OCI-LY3 (cell line): ENCODE measurements around the gene DCC.

ENCODE experiments used
- H2AFZ ChIP-seq: fragments of 200-600, 300-600 bp; shearing (Covaris generic); 2 replicates; pipeline ENCODE4 v1.6.0; 2014; ENCODE audit warnings: antibody characterized with exemption, low read depth, low read length
- H3K27ac ChIP-seq: fragments of 200-600, 300-600 bp; sonication (generic); 2 replicates; pipeline ENCODE4 v1.5.1; 2014; ENCODE audit warnings: mild to moderate bottlenecking, low read length, moderate library complexity, mixed read lengths
- H3K27me3 ChIP-seq: fragments of 200-600, 300-600 bp; sonication (generic); 2 replicates; pipeline ENCODE4 v1.6.1; 2014; ENCODE audit warnings: low read depth, low read length, mixed read lengths
- H3K36me3 ChIP-seq: fragments of 200-600, 300-600 bp; sonication (generic); replicated peaks from 2 replicates; pipeline ENCODE3; 2014; ENCODE audit warnings: low read depth, low read length, mixed read lengths
- H3K4me1 ChIP-seq: fragments of 300-600, 200-600 bp; sonication (generic); 2 replicates; pipeline ENCODE4 v1.6.1; 2014; ENCODE audit warnings: low read length, mixed read lengths
- H3K4me2 ChIP-seq: fragments of 200-600, 300-600 bp; sonication (generic); 2 replicates; pipeline ENCODE4 v1.6.1; 2014; ENCODE audit warnings: low read length, mixed read lengths
- H3K4me3 ChIP-seq: fragments of 300-600, 200-600 bp; sonication (generic); 2 replicates; pipeline ENCODE4 v1.5.1; 2014; ENCODE audit warnings: antibody characterized with exemption, mild to moderate bottlenecking, low read length, moderate library complexity
- H3K79me2 ChIP-seq: fragments of 300-600, 200-600 bp; shearing (Covaris generic); 2 replicates; pipeline ENCODE4 v1.6.1; 2014; ENCODE audit warnings: mild to moderate bottlenecking, low read length, mixed read lengths
- H3K9ac ChIP-seq: fragments of 300-600, 200-600 bp; shearing (Covaris generic); 2 replicates; pipeline ENCODE4 v1.6.0; 2014; ENCODE audit warnings: mild to moderate bottlenecking, low read length, moderate library complexity
- H3K9me3 ChIP-seq: fragments of 200-600, 300-600 bp; shearing (Covaris generic); 2 replicates; pipeline ENCODE4 v1.6.1; 2014; ENCODE audit warnings: low read length, mixed read lengths; ENCODE audit not compliant: insufficient read depth
- H4K20me1 ChIP-seq: fragments of 200-600, 300-600 bp; sonication (generic); 2 replicates; pipeline ENCODE4 v1.6.1; 2016; ENCODE audit warnings: low read length, mixed read lengths; ENCODE audit not compliant: insufficient read depth
- EZH2phosphoT487 ChIP-seq: fragments of 200-600 bp; shearing (Covaris generic); IDR thresholded peaks from 2 replicates; pipeline ENCODE4 v1.6.1; 2018; ENCODE audit warnings: antibody characterized with exemption, mixed run types, low read depth
- TF ChIP-seq, protein P1 (sequence below): fragments of 200-600, 300-600 bp; sonication (generic); IDR thresholded peaks from 2 replicates; pipeline ENCODE4 v1.5.1; 2014; ENCODE audit warnings: antibody characterized with exemption, low read length, low read depth

Gene DCC

DNA sequence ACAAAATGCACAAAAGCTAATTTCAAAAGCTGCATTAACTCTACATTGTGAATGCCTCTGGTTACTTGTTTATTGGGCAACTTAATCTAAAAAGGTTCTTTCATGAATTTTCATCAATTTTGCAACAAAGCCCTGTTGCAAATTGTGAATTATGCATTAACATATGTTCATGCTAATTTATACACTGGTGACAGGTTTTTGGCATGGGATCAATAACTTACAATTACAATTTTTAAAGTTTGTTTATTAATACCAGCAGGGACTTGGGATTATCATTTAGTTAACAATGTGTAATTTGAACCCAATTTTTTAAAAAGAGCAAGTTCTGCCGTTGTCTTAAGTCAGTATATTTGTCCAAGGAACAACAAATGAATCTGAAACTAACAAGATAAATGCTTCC, 183.6 kb downstream of the DCC start:
- Histone ChIP-seq H3K9ac (no peak overlapping the region), H4K20me1 (no peaks in the 10 kb centered on the region), H3K9me3 (no peaks in the 10 kb centered on the region), H3K27ac (no peak overlapping the region), H3K4me1 (0 out of 2 replicates have a peak, but pooled peaks cover 2% of the 10 kb centered on the region), H2AFZ (no peak overlapping the region), H3K4me3 (no peak overlapping the region), H3K36me3 (no peaks in the 10 kb centered on the region), H3K4me2 (no peak overlapping the region), H3K27me3 (no peaks in the 10 kb centered on the region), H3K79me2 (no peaks in the 10 kb centered on the region)
- TF ChIP-seq, protein P1, sequence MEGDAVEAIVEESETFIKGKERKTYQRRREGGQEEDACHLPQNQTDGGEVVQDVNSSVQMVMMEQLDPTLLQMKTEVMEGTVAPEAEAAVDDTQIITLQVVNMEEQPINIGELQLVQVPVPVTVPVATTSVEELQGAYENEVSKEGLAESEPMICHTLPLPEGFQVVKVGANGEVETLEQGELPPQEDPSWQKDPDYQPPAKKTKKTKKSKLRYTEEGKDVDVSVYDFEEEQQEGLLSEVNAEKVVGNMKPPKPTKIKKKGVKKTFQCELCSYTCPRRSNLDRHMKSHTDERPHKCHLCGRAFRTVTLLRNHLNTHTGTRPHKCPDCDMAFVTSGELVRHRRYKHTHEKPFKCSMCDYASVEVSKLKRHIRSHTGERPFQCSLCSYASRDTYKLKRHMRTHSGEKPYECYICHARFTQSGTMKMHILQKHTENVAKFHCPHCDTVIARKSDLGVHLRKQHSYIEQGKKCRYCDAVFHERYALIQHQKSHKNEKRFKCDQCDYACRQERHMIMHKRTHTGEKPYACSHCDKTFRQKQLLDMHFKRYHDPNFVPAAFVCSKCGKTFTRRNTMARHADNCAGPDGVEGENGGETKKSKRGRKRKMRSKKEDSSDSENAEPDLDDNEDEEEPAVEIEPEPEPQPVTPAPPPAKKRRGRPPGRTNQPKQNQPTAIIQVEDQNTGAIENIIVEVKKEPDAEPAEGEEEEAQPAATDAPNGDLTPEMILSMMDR: no peak
- TF ChIP-seq EZH2phosphoT487: no peak

DNA sequence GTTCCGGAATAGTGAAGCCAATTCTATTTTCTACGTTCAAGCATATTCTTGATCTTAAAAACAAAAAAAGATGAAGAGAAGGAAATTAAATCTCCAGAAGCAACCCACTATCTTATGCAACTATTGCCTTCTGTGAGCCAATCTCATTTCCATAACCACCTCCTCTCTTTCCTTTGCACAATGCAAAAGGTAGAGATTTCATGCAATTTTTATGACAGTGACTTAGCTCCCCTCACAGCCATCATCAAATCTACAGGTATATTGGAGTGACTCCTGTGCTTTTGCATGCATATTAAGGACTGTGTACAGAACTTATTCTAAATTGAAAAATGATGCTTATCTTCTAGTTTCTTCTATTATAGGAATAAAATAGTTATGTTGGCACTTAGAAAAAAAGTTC, 191.8 kb downstream of the DCC start:
- Histone ChIP-seq H3K4me3 (no peak overlapping the region), H3K4me2 (no peak overlapping the region)
- no peak for TF ChIP-seq EZH2phosphoT487
- TF ChIP-seq, protein P1: no peak

DNA sequence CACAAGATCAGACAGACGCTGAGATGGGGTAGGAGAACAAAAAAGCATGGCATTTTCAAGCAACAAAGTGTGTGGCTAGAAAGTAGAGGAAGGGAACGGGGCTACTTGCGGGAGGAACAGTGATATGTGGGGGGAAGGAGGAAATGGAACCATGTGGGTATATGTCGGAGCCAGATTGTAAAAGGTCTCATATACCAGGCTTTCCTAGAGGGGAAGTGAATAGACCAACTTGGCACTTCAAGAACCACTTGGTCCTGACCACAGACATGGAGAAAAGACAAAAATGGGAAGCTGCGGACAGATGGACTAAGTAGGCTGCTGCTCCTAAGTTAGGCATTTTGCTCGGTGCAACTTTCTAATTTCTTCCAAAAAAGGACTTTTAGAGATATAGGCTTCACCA, 196.0 kb downstream of the DCC start:
- Histone ChIP-seq H3K9me3 (no peaks in the 10 kb centered on the region), H3K4me2 (no peak overlapping the region), H3K27ac (no peak overlapping the region), H3K27me3 (no peaks in the 10 kb centered on the region), H2AFZ (peak overlapping the region; percentile 23; the same call in 1 of the 2 replicates), H4K20me1 (no peaks in the 10 kb centered on the region), H3K79me2 (no peaks in the 10 kb centered on the region), H3K4me1 (no peaks in the 10 kb centered on the region), H3K9ac (no peak overlapping the region), H3K4me3 (no peak overlapping the region), H3K36me3 (no peaks in the 10 kb centered on the region)
- TF ChIP-seq, protein P1: no peak
- TF ChIP-seq EZH2phosphoT487: no peak

More for the DNA sequence above, 191.8 kb downstream of the DCC start:
- H3K27me3 ChIP-seq: no peaks in the 10 kb centered on the region
- H3K27ac ChIP-seq: no peak overlapping the region
- no peaks in the 10 kb centered on the region for H4K20me1 ChIP-seq
- no peak overlapping the region for H2AFZ ChIP-seq
- H3K79me2 ChIP-seq: no peaks in the 10 kb centered on the region
- no peaks in the 10 kb centered on the region for H3K36me3 ChIP-seq
- H3K9me3 ChIP-seq: no peaks in the 10 kb centered on the region
- H3K4me1 ChIP-seq: no peaks in the 10 kb centered on the region
- no peak overlapping the region for H3K9ac ChIP-seq

DNA sequence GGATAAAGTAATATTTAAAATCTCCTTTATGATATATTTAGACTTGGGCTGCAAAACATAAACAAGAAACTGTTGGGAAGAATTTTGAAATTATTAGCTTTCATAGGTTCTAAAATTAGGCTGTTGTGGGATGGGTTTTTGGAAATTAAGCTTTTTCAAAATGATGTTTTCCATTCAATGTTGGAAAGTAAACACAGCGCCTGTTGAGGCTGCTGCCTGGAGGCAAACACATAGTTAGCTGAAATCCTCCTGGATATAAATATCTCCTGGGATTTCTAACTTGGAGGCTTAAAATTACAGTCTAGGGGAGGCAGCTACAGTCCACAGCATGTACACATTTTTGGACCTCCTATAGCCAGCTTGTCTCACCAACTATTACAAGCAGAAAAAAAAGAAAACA, 197.3 kb downstream of the DCC start:
- Histone ChIP-seq H3K79me2 (no peaks in the 10 kb centered on the region), H3K4me3 (no peak overlapping the region), H2AFZ (no peak overlapping the region), H3K9ac (no peak overlapping the region), H3K4me2 (no peak overlapping the region), H3K9me3 (no peaks in the 10 kb centered on the region), H3K27ac (no peak overlapping the region), H3K27me3 (no peaks in the 10 kb centered on the region), H3K4me1 (no peaks in the 10 kb centered on the region), H4K20me1 (no peaks in the 10 kb centered on the region), H3K36me3 (no peaks in the 10 kb centered on the region)
- TF ChIP-seq, protein P1: no peak
- TF ChIP-seq EZH2phosphoT487: no peak
